AG04449 (cell line): ENCODE data around the gene SH2B2.

Source experiments
- CTCF ChIA-PET: fragments of 350-600 bp; formaldehyde crosslinking; extraction: SDS; loops from one replicate; lab custom pipeline; 2021; ENCODE audit warnings: antibody characterized with exemption; lab: Yijun Ruan, JAX
- POLR2A ChIA-PET: fragments of 400-600, 350-600 bp; formaldehyde crosslinking; extraction: SDS; loops from one replicate; lab custom pipeline; 2020; ENCODE audit warnings: antibody characterized with exemption, inconsistent platforms; lab: Yijun Ruan, JAX
- DNase-seq: peaks from one replicate; pipeline ENCODE4 v3.0.0-alpha.2; 2010; ENCODE audit warnings: low read depth, low spot score
- H3K4me3 ChIP-seq: 2 replicates; pipeline ENCODE4 v1.5.1; 2011; ENCODE audit warnings: low read depth, mild to moderate bottlenecking, control low read depth, low read length
- TF ChIP-seq, protein P1 (sequence below): IDR thresholded peaks from one replicate; pipeline ENCODE4 v1.5.1; 2011; ENCODE audit warnings: mild to moderate bottlenecking, moderate library complexity, low read length, control low read depth, inconsistent platforms; ENCODE audit not compliant: insufficient read depth; ENCODE audit errors: missing control alignments

SH2B2 gene

DNA sequence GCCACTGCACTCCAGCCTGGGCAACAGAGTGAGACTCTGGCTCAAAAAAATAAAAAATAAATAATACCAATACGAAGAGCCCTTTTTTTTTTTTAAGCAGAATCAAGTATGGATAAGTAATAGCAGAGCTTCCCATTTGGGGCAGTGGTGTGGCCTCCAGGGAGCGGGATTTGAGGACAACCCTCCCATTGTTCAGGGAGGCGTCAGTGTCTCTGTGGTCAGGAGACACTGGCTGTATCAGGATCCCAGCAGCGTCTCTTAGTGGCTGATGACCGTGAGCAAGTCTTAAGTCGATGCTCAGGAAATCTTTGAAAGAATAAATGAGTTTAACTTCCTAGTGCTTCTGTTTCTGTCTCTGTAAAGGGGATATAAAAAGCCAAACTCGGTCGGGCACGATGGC, 25.2 kb upstream of the SH2B2 start:
- TF ChIP-seq, protein P1, sequence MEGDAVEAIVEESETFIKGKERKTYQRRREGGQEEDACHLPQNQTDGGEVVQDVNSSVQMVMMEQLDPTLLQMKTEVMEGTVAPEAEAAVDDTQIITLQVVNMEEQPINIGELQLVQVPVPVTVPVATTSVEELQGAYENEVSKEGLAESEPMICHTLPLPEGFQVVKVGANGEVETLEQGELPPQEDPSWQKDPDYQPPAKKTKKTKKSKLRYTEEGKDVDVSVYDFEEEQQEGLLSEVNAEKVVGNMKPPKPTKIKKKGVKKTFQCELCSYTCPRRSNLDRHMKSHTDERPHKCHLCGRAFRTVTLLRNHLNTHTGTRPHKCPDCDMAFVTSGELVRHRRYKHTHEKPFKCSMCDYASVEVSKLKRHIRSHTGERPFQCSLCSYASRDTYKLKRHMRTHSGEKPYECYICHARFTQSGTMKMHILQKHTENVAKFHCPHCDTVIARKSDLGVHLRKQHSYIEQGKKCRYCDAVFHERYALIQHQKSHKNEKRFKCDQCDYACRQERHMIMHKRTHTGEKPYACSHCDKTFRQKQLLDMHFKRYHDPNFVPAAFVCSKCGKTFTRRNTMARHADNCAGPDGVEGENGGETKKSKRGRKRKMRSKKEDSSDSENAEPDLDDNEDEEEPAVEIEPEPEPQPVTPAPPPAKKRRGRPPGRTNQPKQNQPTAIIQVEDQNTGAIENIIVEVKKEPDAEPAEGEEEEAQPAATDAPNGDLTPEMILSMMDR = no peak
- no peak for DNase-seq
- no peak overlapping the region for H3K4me3 ChIP-seq
- ChIA-PET POLR2A (no interaction called here), CTCF (interaction anchor here (0.6 kb wide), 1 partner anchor 745 kb away, joined by 3 read pairs; no protein-coding TSS in a partner anchor)

GRCh38 chr7:102262546-102262945, 24.1 kb upstream of the SH2B2 start:
- ChIA-PET POLR2A (no interaction called here), CTCF (interaction anchor here (1.6 kb wide), 1 partner anchor 10 kb away, joined by 7 read pairs; no protein-coding TSS in a partner anchor)
- TF ChIP-seq, protein P1 = no peak
- no peak overlapping the region for H3K4me3 ChIP-seq
- DNase-seq = no peak

DNA sequence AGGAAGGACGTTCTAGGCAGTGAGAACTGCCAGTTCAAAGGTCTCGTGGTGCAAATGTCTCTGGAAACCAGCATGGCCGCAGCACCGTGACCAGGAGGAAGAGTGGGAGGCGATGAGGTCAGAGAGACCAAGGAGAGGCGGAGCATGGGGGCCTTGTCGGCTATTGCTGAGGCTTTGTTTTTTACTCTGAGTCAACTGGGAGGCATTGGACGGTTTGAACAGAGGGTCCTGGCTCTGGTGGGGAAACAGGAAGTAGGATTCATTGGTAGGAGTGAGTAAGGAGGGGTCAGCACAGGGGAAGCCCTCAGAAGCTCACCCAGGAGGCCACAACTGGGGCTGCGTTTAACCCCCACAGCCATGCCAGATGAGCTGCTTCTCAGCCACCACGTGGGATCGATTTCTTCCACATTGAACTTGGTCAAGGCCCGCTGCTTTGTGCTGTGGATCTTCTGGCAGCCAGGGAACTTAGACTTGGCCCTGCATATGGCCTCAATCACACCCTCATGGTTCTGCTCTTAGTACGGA, 22.2 kb upstream of the SH2B2 start:
- ChIA-PET POLR2A (no interaction called here), CTCF (interaction anchor here (0.6 to 0.9 kb wide), 2 partner anchors 8 to 549 kb away, joined by 3 read pairs; no protein-coding TSS in a partner anchor)
- no peak for DNase-seq
- no peak overlapping the region for H3K4me3 ChIP-seq
- TF ChIP-seq, protein P1 = no peak

GRCh38 chr7:102266541-102266940, 20.1 kb upstream of the SH2B2 start:
- H3K4me3 ChIP-seq = no peak overlapping the region
- POLR2A ChIA-PET = no interaction called here
- DNase-seq = no peak
- CTCF ChIA-PET = interaction anchor here (1.6 kb wide), 1 partner anchor 728 kb away, joined by 3 read pairs; no protein-coding TSS in a partner anchor
- TF ChIP-seq, protein P1 = no peak

DNA sequence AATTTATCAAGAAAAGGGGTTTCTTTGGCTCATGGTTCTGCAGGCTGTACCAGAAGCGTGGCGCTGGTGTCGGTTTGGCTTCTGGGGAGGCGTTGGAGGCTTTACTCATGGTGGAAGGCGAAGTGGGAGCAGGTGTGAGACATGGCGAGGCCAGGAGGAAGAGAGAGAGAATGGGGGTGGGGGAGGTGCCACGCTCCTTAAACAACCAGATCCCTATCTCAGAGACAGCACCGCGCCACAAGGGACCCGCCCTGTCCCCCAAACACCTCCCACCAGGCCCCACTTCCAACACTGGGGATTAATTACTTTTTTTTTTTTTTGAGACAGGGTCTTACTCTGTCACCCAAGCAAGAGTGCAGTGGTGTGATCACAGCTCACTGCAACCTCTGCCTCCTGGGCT, 18.0 kb upstream of the SH2B2 start:
- TF ChIP-seq, protein P1 = no peak
- CTCF ChIA-PET = no interaction called here
- no peak overlapping the region for H3K4me3 ChIP-seq
- DNase-seq = no peak
- POLR2A ChIA-PET = no interaction called here

DNA sequence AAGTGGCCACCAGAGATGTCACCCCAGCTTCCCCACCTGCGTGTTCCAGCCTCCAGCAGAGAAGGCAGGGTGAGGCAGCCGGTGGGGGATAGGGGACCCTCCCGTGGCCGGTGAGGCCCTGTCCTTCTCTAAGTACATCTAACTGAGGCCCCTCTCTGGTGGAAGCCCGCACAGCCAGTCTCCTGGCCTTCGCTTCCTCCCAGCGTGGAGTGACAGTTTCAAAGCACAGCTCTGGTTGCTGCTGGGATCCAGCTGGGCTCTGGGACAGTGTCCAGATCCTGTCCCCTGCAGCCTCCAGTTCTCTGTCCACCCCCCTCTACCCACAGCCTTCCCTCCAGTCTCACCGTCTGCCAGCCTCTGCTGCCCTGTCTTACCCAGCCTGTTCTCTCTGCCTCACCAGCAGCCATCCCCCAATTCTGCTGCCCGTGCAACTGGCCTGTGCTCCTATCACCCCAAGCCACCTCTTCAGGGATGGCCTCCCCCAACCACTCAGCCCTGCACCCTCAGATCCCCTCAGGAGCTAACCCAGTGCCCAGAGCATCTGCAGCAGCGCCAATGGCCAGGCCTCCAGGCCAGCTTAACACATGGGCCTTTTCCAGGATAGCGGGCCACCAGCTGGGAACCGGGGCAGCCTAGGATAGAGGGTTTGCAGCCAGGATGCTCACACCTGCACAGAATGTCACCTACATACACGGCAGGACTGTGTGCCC, 16.3 kb upstream of the SH2B2 start:
- POLR2A ChIA-PET = no interaction called here
- no peak for DNase-seq
- TF ChIP-seq, protein P1 = no peak
- CTCF ChIA-PET = interaction anchor here (0.7 to 6.2 kb wide), 11 partner anchors 13 to 906 kb away, joined by 3 to 98 read pairs (median 6); no protein-coding TSS in a partner anchor
- no peak overlapping the region for H3K4me3 ChIP-seq
